GM12878 (cell line): ENCODE measurements around the gene HEPACAM. TPM values are rescaled to one million over a fixed set of nuclear protein-coding genes. Genes with fewer than 3 reads are reported as not detected.

ENCODE experiments used
- ATAC-seq: fragments of 200-7000 bp; cut with Tn5 transposase; 3 replicates; pipeline ENCODE4 v1.9.1; 2020; ENCODE audit warnings: mild to moderate bottlenecking, moderate library complexity
- BruUV-seq: library from RNA; stranded (reverse); fragments of 400-500 nt; replicated peaks from 2 replicates; lab custom pipeline; 2021; lab: Mats Ljungman, UMichigan
- CTCF ChIA-PET: fragments of 300-600 bp; sonication (Branson Sonifier 250); formaldehyde crosslinking; extraction: SDS; loops from one replicate; lab custom pipeline; 2021; ENCODE audit warnings: inconsistent platforms; lab: Yijun Ruan, JAX
- POLR2A ChIA-PET: fragments of 350-600 bp; formaldehyde crosslinking; extraction: SDS; loops from one replicate; lab custom pipeline; 2021; ENCODE audit warnings: inconsistent platforms; lab: Charles Lee
- RAD21 ChIA-PET: fragments of 300-600 bp; sonication (Branson Sonifier 250); formaldehyde crosslinking; loops from one replicate; lab custom pipeline; 2023; ENCODE audit warnings: antibody characterized with exemption; ENCODE audit not compliant: unreplicated experiment; lab: Charles Lee
- SMC1A ChIA-PET: fragments of 300-600 bp; sonication (Branson Sonifier 250); formaldehyde crosslinking; loops from one replicate; lab custom pipeline; 2023; ENCODE audit not compliant: unreplicated experiment, uncharacterized antibody; lab: Charles Lee
- DNase-seq: peaks from one replicate; pipeline ENCODE4 v3.0.0-alpha.2; 2011; ENCODE audit warnings: low read depth, low spot score
- FAIRE-seq: peaks from 3 replicates; lab custom pipeline; 2011; peaks lifted over from hg19 to GRCh38; lab: Jason Lieb, UNC
- H2AFZ ChIP-seq: 2 replicates; pipeline ENCODE4 v1.6.0; 2011; ENCODE audit warnings: low read depth, low read length, control low read depth; ENCODE audit not compliant: control insufficient read depth
- H3K27ac ChIP-seq: 2 replicates; pipeline ENCODE4 v1.5.1; 2011; ENCODE audit warnings: control low read depth; ENCODE audit not compliant: control insufficient read depth, insufficient read depth
- H3K27me3 ChIP-seq, 2 experiments: replicated peaks in 1 of 2; 2 replicates each; pipeline versions ENCODE4 v1.6.0 to v1.6.1; 2011; ENCODE audit warnings: low read length in 1 of 2; ENCODE audit not compliant: control insufficient read depth in 2 of 2, insufficient read depth in 2 of 2
- H3K36me3 ChIP-seq, 2 experiments: 2 replicates each; pipeline ENCODE4 v1.5.1; 2011; ENCODE audit warnings: low read length in 1 of 2; ENCODE audit not compliant: control insufficient read depth in 2 of 2, insufficient read depth in 2 of 2
- H3K4me1 ChIP-seq: 2 replicates; pipeline ENCODE4 v1.6.1; 2011; ENCODE audit warnings: mild to moderate bottlenecking, low read length, moderate library complexity, mixed read lengths; ENCODE audit not compliant: control insufficient read depth, insufficient read depth
- H3K4me2 ChIP-seq: 2 replicates; pipeline ENCODE4 v1.6.0; 2011; ENCODE audit warnings: control low read depth; ENCODE audit not compliant: control insufficient read depth, insufficient read depth
- H3K4me3 ChIP-seq: fragments of 200-600 bp; sonication (generic); 2 replicates; pipeline ENCODE4 v1.5.1; 2016
- H3K79me2 ChIP-seq: 2 replicates; pipeline ENCODE4 v1.6.0; 2011; ENCODE audit warnings: low read length; ENCODE audit not compliant: control insufficient read depth, insufficient read depth
- H3K9ac ChIP-seq: 2 replicates; pipeline ENCODE4 v1.8.0; 2011; ENCODE audit warnings: low read length, control low read depth, mixed read lengths; ENCODE audit not compliant: control insufficient read depth, insufficient read depth
- H3K9me3 ChIP-seq: replicated peaks from 3 replicates; pipeline ENCODE4 v1.5.1; 2011; ENCODE audit warnings: mild to moderate bottlenecking, low read length; ENCODE audit not compliant: control insufficient read depth, insufficient read depth
- H4K20me1 ChIP-seq: 2 replicates; pipeline ENCODE4 v1.6.0; 2011; ENCODE audit not compliant: control insufficient read depth, insufficient read depth
- ATF7 ChIP-seq: fragments of 450-650 bp; IDR thresholded peaks from 2 replicates; pipeline ENCODE4 v1.6.1; 2016; ENCODE audit warnings: low read depth, mild to moderate bottlenecking
- ETV6 ChIP-seq, 2 experiments: fragments of 450-650 bp in 1 of 2; IDR thresholded peaks in 1 of 2; conservative IDR thresholded peaks in 1 of 2; 2 replicates each; pipeline ENCODE4 v1.6.1; 2014; ENCODE audit warnings: antibody characterized with exemption in 1 of 2, borderline replicate concordance in 1 of 2, low read depth in 1 of 2, mild to moderate bottlenecking in 1 of 2, moderate library complexity in 1 of 2
- FOXM1 ChIP-seq: IDR thresholded peaks from 2 replicates; pipeline ENCODE4 v1.6.1; 2012; ENCODE audit warnings: low read depth, mild to moderate bottlenecking, inconsistent platforms, low read length, moderate library complexity
- NFYB ChIP-seq: IDR thresholded peaks from 2 replicates; pipeline ENCODE4 v1.6.1; 2011; ENCODE audit warnings: low read depth, mild to moderate bottlenecking, low read length, improper control_type of control experiment, moderate library complexity; ENCODE audit not compliant: insufficient read depth
- POLR2A ChIP-seq: IDR thresholded peaks from 2 replicates; pipeline ENCODE4 v1.6.1; 2011; ENCODE audit warnings: low read depth, mild to moderate bottlenecking, low read length
- RB1 ChIP-seq: fragments of 450-650 bp; formaldehyde crosslinking; IDR thresholded peaks from 2 replicates; pipeline ENCODE4 v1.6.1; 2017; ENCODE audit warnings: mild to moderate bottlenecking, borderline replicate concordance
- SMAD5 ChIP-seq: IDR thresholded peaks from 2 replicates; pipeline ENCODE4 v1.6.1; 2016; ENCODE audit warnings: antibody characterized with exemption, low read depth
- SMC3 ChIP-seq: IDR thresholded peaks from 2 replicates; pipeline ENCODE4 v1.6.1; 2011; ENCODE audit warnings: low read length, improper control_type of control experiment, borderline replicate concordance
- SPI1 ChIP-seq: IDR thresholded peaks from 2 replicates; pipeline ENCODE4 v1.6.1; 2011; ENCODE audit warnings: low read depth, mild to moderate bottlenecking, low read length, moderate library complexity, borderline replicate concordance; ENCODE audit not compliant: insufficient read depth
- SREBF2 ChIP-seq: IDR thresholded peaks from 2 replicates; pipeline ENCODE4 v1.6.1; 2012; ENCODE audit warnings: mild to moderate bottlenecking, low read length
- WGBS: methylation state at CpG from one replicate; pipeline ENCODE4 v1.1.6; 2016; ENCODE audit warnings: low lambda C conversion rate; ENCODE audit not compliant: insufficient replicate concordance, insufficient coverage; ENCODE audit errors: missing lambda C conversion rate; 5-methylcytosine and 5-hydroxymethylcytosine counted together
- in situ Hi-C: fragments of 300-500 bp; cut with MboI; formaldehyde crosslinking; loops from 9 replicates; pipeline ENCODE4 v1.14.3; 2018; ENCODE audit warnings: mixed read lengths
- intact Hi-C: fragments of 100-400 bp; cut with micrococcal nuclease; formaldehyde crosslinking; loops from one replicate; pipeline ENCODE4 v1.14.2; 2022; ENCODE audit not compliant: unreplicated experiment
- polyA plus RNA-seq, 11 experiments: library from polyadenylated mRNA; depleted of rRNA in 4 of 11; unstranded in 6 of 11; stranded (reverse) in 5 of 11; fragments of >200 nt; fragmentation: Nextera tagmentation in 4 of 11; fragmentation: Illumina TruSeq in 1 of 11; extraction: Ambion mirVana in 4 of 11; extraction: Trizol in 1 of 11; gene quantifications; 1 replicate in 1 of 11; 2 replicates in 10 of 11; pipeline versions ENCODE4 v1.2.1 to v1.2.3, GENCODE V29; 2011 to 2016; ENCODE audit warnings: inconsistent platforms in 2 of 11, missing spikeins in 2 of 11, low read depth in 1 of 11
- total RNA-seq, 4 experiments: library from RNA; depleted of rRNA in 3 of 4; stranded (reverse); fragments of >200 nt in 3 of 4; fragmentation: Illumina TruSeq in 1 of 4; extraction: Trizol in 1 of 4; gene quantifications; 2 replicates each; pipeline versions ENCODE4 v1.2.1 to v1.2.3, GENCODE V29; 2013 to 2021

The HEPACAM gene
- total and polyA plus RNA-seq, 10 of the 15 experiments (the other 5 are each of a cell fraction or from before 2014, with no cell fraction given): 0.03 TPM; not detected in 9

- no peaks in the 10 kb centered on the region for H3K4me1 ChIP-seq
- H4K20me1 ChIP-seq: no peaks in the 10 kb centered on the region
- peaks cover 0 to 1% of the 10 kb centered on the region in 2 experiments; a peak in 3 of 4 replicates for H3K27me3 ChIP-seq
- intact Hi-C loops (no loop called here), in situ Hi-C loops (no loop called here)
- FAIRE-seq (no peak), DNase-seq (no peak), ATAC-seq (no peak)
- no peaks in the 10 kb centered on the region for H3K36me3 ChIP-seq
- 41% methylated on average over 10 of the region's 10 CpGs for WGBS
- no peak for TF ChIP-seq POLR2A
- no peak for TF ChIP-seq FOXM1
- TF ChIP-seq NFYB: no peak
- no peak for TF ChIP-seq SMAD5
- TF ChIP-seq ATF7: no peak
- TF ChIP-seq RB1: no peak
- TF ChIP-seq SREBF2: no peak
- TF ChIP-seq SPI1: no peak
- TF ChIP-seq SMC3: no peak
- TF ChIP-seq ETV6 (conservative IDR thresholded peaks at IDR 0.05 in 1 of 2, IDR thresholded peaks at IDR 0.05 in 1 of 2; ENCODE audit: borderline replicate concordance in 1 of 2, low read depth in 1 of 2): no peak
- no peaks in the 10 kb centered on the region for H3K9me3 ChIP-seq
- H3K4me3 ChIP-seq: no peak overlapping the region
- CTCF ChIA-PET: no interaction called here
- H3K9ac ChIP-seq: no peak overlapping the region
- no peak overlapping the region for H3K27ac ChIP-seq
- no TSS peak for BruUV-seq
- H3K79me2 ChIP-seq: no peaks in the 10 kb centered on the region
- POLR2A ChIA-PET: no interaction called here
- SMC1A ChIA-PET: no interaction called here
- H3K4me2 ChIP-seq: no peak overlapping the region
- no peak overlapping the region for H2AFZ ChIP-seq
- RAD21 ChIA-PET: no interaction called here
Observed at GRCh38 chr11:124877631-124877909, 58.3 kb downstream of the HEPACAM start.
